Natural killer cell (primary cell): ENCODE results near the gene KCNE4. TPM values are rescaled to one million over a fixed set of nuclear protein-coding genes. Genes with fewer than 3 reads are reported as not detected.

Experiments
- ATAC-seq, 3 donors: fragments of 150-1000 bp in 2 of 3; fragments of 200-7000 bp in 1 of 3; cut with Tn5 transposase; 1 replicate in 1 of 3; 2 replicates in 2 of 3; pipeline ENCODE4 v1.10.0; 2021; ENCODE audit warnings: mild to moderate bottlenecking in 2 of 3, moderate library complexity in 2 of 3
- DNase-seq, 2 donors: peaks; one replicate each; pipeline versions ENCODE4 v3.0.0 to v3.0.0-alpha.2; 2013 to 2021; ENCODE audit warnings: mixed read lengths in 1 of 2
- H3K27ac ChIP-seq: one replicate; pipeline ENCODE4 v1.5.1; 2013; ENCODE audit warnings: mild to moderate bottlenecking, low read length
- H3K27me3 ChIP-seq: one replicate; pipeline ENCODE4 v1.6.1; 2013; ENCODE audit warnings: low read length; ENCODE audit not compliant: control insufficient read depth, insufficient read depth
- H3K36me3 ChIP-seq: one replicate; pipeline ENCODE4 v1.6.1; 2013; ENCODE audit warnings: low read length; ENCODE audit not compliant: control insufficient read depth, insufficient read depth
- H3K4me1 ChIP-seq: one replicate; pipeline ENCODE4 v1.6.1; 2013; ENCODE audit warnings: low read length; ENCODE audit not compliant: control insufficient read depth, insufficient read depth
- H3K4me3 ChIP-seq: one replicate; pipeline ENCODE4 v1.5.1; 2013; ENCODE audit warnings: low read length
- H3K9me3 ChIP-seq: one replicate; pipeline ENCODE4 v1.6.1; 2013; ENCODE audit warnings: low read length; ENCODE audit not compliant: control insufficient read depth, insufficient read depth
- H3K27ac Mint-ChIP-seq, 2 donors: one replicate each; pipeline ENCODE4 v1.8.0; 2022; ENCODE audit warnings: mild to moderate bottlenecking in 2 of 2, mixed read lengths in 2 of 2, moderate library complexity in 1 of 2
- H3K27me3 Mint-ChIP-seq, 2 donors: one replicate each; pipeline ENCODE4 v1.8.0; 2022; ENCODE audit warnings: low read depth in 2 of 2, mixed read lengths in 2 of 2
- H3K36me3 Mint-ChIP-seq: one replicate; pipeline ENCODE4 v1.8.0; 2022; ENCODE audit warnings: mixed read lengths
- H3K4me1 Mint-ChIP-seq, 2 donors: one replicate each; pipeline ENCODE4 v1.8.0; 2022; ENCODE audit warnings: mixed read lengths in 2 of 2
- H3K4me3 Mint-ChIP-seq: one replicate; pipeline ENCODE4 v1.8.0; 2022; ENCODE audit warnings: mild to moderate bottlenecking, moderate library complexity, mixed read lengths
- H3K9me3 Mint-ChIP-seq, 2 donors: one replicate each; pipeline ENCODE4 v1.8.0; 2022; ENCODE audit warnings: mixed read lengths in 2 of 2
- CTCF ChIP-seq: fragments of 200-600 bp; IDR thresholded peaks from one replicate; pipeline ENCODE4 v1.8.0; 2022; ENCODE audit warnings: antibody characterized with exemption
- WGBS: methylation state at CpG from one replicate; pipeline ENCODE4 v1.1.7; 2013; ENCODE audit warnings: missing lambda C conversion rate; ENCODE audit not compliant: insufficient coverage; 5-methylcytosine and 5-hydroxymethylcytosine counted together
- intact Hi-C: fragments of 100-400 bp; cut with micrococcal nuclease; formaldehyde crosslinking; loops from one replicate; pipeline ENCODE4 v1.14.2; 2022
- total RNA-seq, 4 donors: library from RNA; stranded (reverse); fragments of 120-200 nt in 1 of 4; gene quantifications; one replicate each; pipeline versions ENCODE4 v1.2.3 to v1.2.4, GENCODE V29; 2013 to 2022

The KCNE4 gene
- total RNA-seq, 3 donors from 2014 or later (not counting 1 experiment from before 2014, with no cell fraction given) = not detected

DNA sequence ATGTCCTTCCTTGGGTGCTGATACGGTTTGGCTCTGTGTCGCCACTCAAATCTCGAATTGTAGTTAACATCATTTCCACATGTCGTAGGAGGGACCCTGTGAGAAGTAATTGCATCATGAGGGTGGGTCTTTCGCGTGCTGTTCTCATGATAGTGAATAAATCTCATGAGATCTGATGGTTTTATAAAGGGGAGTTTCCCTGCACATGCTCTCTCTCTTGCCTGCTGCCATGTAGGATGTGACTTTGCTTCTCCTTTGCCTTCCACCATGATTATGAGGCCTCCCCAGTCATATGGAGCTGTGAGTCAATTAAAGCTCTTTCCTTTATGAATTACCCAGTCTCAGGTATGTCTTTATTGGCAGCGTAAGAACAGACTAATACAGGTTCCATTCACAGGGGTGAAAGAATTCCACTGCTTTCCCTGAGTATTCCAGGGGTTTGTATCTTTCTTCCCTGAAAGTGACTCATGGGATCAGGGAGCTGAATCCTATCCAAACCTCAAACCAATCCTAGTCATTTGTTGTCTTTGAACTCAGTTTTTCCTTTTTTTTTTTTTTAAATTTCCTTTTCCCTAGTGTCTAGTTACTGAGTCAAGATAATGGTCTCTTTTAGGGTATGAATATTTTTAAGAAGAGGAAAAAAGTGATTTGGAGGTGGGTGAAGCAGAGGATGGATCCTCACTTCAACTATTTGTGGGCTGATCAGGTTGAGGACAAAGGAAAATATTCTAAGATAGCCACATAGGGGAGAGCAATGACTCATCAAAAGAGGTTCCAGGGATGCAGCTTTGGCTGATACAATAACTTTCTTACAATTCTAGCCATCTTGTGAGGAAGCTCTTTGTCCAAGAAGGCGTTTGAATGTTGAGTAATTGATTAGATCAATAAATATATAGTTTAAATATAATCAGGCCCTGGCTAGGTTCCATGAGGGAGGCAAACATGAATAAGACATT lies 19.5 kb upstream of the KCNE4 start:
- peaks cover 0 to 2% of the 10 kb centered on the region in 2 donors for H3K27me3 Mint-ChIP-seq
- no peak overlapping the region for H3K4me3 Mint-ChIP-seq
- TF ChIP-seq CTCF = no peak
- peaks cover 3 to 4% of the 10 kb centered on the region in 2 donors for H3K9me3 Mint-ChIP-seq
- ATAC-seq (no peak), DNase-seq (no peak)
- H3K27ac Mint-ChIP-seq = no peak overlapping the region
- 81% methylated on average over 7 of the region's 8 CpGs for WGBS
- intact Hi-C loops = no loop called here
- H3K4me1 Mint-ChIP-seq = no peaks in the 10 kb centered on the region
- H3K36me3 ChIP-seq = no peaks in the 10 kb centered on the region
- no peaks in the 10 kb centered on the region for H3K27me3 ChIP-seq
- H3K36me3 Mint-ChIP-seq = no peaks in the 10 kb centered on the region
- H3K9me3 ChIP-seq = no peaks in the 10 kb centered on the region
- no peak overlapping the region for H3K4me3 ChIP-seq
- H3K27ac ChIP-seq = no peak overlapping the region
- H3K4me1 ChIP-seq = no peaks in the 10 kb centered on the region

GRCh38 chr2:223034221-223034975 lies 17.6 kb upstream of the KCNE4 start:
- DNase-seq (no peak), ATAC-seq (no peak)
- Histone ChIP-seq H3K27me3 (no peaks in the 10 kb centered on the region), H3K9me3 (no peaks in the 10 kb centered on the region), H3K4me3 (no peak overlapping the region), H3K27ac (no peak overlapping the region), H3K36me3 (no peaks in the 10 kb centered on the region), H3K4me1 (no peaks in the 10 kb centered on the region)
- no peak overlapping the region for H3K4me3 Mint-ChIP-seq
- peaks cover 0 to 5% of the 10 kb centered on the region in 2 donors for H3K27me3 Mint-ChIP-seq
- intact Hi-C loops = no loop called here
- no peaks in the 10 kb centered on the region for H3K4me1 Mint-ChIP-seq
- TF ChIP-seq CTCF = no peak
- no peak overlapping the region for H3K27ac Mint-ChIP-seq
- H3K36me3 Mint-ChIP-seq = no peaks in the 10 kb centered on the region
- peaks cover 3 to 4% of the 10 kb centered on the region in 2 donors for H3K9me3 Mint-ChIP-seq

- Mint-ChIP-seq H3K27me3 (peaks cover 0 to 5% of the 10 kb centered on the region in 2 donors), H3K36me3 (no peaks in the 10 kb centered on the region), H3K4me3 (no peak overlapping the region), H3K9me3 (peaks cover 3% of the 10 kb centered on the region in 2 donors), H3K27ac (no peak overlapping the region), H3K4me1 (no peaks in the 10 kb centered on the region)
- ATAC-seq = no peak
- Histone ChIP-seq H3K9me3 (no peaks in the 10 kb centered on the region), H3K27ac (no peak overlapping the region), H3K27me3 (no peaks in the 10 kb centered on the region), H3K4me3 (no peak overlapping the region), H3K36me3 (no peaks in the 10 kb centered on the region), H3K4me1 (no peaks in the 10 kb centered on the region)
- no peak for TF ChIP-seq CTCF
- DNase-seq = no peak
- 84% methylated on average over 3 of the region's 3 CpGs for WGBS
- intact Hi-C loops = no loop called here
Measured at GRCh38 chr2:223036790-223037444, 15.1 kb upstream of the KCNE4 start.
